ENCODE results near the gene HEG1.
"Not testable (repeated sequence)": the region's sequence is repeated elsewhere in the genome, so short reads cannot be mapped to it uniquely, and the experiment has no call there.

- TF ChIP-seq EZH2 (IDR thresholded peaks at IDR 0.05; ENCODE audit: borderline replicate concordance); CTCF (IDR thresholded peaks at IDR 0.05; ENCODE audit: poor library complexity); EZH2phosphoT487 (IDR thresholded peaks at IDR 0.05; ENCODE audit: low read depth, severe bottlenecking, unreplicated experiment): not testable (repeated sequence)
Measured at GRCh38 chr3:124957951-124958350, 97.8 kb downstream of the HEG1 start.
